Fibroblast of peridontal ligament (primary cell): ENCODE measurements around the gene XPC.
A peak's percentile ranks its signal among the peaks of the same experiment; 100 is the strongest.

ENCODE experiments used
- DNase-seq: peaks from one replicate; pipeline ENCODE4 v3.0.0-alpha.2; 2010; ENCODE audit errors: extremely low read depth

XPC gene

DNA sequence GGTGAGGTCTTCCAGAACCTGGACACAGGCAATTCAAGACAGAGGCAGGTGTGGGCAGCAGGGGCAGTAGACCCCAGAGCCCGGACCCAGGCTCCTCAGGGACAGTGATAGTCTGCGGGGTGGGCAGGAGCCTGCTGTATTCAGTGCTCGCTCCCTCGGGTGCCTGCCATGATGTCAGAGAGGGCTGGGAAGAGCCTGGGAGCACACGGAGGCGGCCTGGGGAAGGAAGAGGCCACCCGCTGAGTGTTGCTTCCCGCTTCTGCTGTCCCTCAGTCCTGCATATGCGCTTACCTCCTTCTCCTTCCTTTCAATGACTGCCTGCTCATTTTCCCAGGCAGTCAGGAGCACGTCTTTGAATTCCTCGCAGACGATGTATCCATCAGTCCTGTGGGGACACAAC lies 30.8 kb downstream of the XPC start:
- no peak for DNase-seq

GRCh38 chr3:14147066-14147435 lies 31.4 kb downstream of the XPC start:
- no peak for DNase-seq

- no peak for DNase-seq
Measured at GRCh38 chr3:14146381-14147065, 31.9 kb downstream of the XPC start.

GRCh38 chr3:14145670-14146380 lies 32.6 kb downstream of the XPC start:
- no peak for DNase-seq

- peak; percentile 42 for DNase-seq
Measured at GRCh38 chr3:14145236-14145635, 33.2 kb downstream of the XPC start.

DNA sequence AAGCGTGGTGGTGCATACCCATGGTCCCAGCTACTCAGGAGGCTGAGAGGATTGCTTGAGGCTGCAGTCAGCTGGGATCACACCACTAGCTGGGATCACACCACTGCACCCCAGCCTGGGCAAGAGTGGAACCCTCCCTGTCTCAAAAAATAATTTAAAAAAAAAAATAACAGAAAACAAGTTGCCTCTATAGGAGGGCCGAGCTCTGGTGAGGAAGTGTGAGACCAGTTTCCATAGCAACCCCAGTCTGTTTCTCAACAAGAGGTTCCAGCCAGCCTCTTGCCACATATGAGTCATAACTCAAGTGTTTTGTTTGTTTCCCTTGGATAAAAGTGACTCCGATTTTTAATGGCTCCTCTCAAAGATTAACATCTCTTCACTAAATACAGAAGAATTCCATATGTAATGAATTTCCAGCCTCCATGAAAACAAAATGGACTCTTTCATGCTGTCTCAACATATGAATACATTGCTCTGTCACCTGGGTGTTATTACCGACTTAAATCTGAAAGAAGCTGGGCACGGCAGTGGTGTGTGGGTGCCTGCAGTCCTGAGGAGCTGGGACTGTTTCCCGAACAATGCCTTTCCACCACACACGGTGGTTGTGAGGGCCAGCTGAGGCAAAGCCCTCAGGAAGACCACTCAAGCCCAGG lies 33.9 kb downstream of the XPC start:
- DNase-seq: peak; percentile 100

DNA sequence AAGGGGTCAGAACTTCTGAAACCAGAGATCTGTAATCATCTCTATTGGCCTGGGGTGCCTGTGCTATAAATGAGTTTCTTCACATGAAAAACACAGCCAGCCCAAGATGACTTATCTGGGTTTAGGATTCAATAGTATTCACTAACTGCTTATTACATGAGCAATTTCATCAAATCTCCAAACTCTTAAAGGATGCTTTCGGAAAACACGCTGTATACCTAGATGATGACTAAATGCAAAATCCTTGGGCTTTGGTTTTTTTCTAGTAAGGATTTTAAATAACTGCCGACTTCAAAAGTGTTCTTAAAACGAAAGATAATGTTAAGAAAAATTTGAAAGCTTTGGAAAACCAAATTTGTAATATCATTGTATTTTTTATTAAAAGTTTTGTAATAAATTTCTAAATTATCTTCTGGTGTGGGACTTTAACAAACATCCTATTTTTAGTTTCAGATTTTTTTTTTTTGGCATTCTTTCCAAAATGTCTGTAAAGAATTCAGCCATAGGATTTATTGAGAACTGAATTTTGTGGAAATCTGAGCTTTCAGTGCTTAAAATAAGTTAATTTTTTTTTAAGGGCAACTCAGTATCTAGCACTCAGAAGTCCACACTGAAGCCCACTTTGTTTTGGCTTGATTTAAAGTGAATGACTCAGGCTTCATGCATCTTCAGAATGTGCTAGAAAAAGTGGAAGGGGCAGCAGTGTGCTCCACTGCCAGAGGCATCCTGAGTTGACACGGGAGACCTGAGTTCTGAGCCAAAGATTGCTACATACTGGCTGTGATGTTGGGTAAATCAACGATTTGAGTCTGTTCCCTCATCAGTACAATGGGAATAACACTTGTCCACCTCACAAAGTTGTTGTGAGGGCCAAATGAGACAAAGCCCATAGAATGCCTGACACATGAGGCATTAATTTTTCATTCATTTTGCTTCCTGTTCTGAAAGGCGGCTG lies 34.9 kb downstream of the XPC start:
- peak; percentile 96 for DNase-seq

GRCh38 chr3:14142567-14143270 lies 35.7 kb downstream of the XPC start:
- DNase-seq: no peak

DNA sequence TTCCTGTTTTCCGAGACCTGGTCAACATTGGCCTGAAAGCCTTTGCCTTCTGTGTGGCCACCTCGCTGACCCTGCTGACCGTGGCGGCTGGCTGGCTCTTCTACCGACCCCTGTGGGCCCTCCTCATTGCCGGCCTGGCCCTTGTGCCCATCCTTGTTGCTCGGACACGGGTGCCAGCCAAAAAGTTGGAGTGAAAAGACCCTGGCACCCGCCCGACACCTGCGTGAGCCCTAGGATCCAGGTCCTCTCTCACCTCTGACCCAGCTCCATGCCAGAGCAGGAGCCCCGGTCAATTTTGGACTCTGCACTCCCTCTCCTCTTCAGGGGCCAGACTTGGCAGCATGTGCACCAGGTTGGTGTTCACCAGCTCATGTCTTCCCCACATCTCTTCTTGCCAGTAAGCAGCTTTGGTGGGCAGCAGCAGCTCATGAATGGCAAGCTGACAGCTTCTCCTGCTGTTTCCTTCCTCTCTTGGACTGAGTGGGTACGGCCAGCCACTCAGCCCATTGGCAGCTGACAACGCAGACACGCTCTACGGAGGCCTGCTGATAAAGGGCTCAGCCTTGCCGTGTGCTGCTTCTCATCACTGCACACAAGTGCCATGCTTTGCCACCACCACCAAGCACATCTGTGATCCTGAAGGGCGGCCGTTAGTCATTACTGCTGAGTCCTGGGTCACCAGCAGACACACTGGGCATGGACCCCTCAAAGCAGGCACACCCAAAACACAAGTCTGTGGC lies 36.6 kb downstream of the XPC start:
- DNase-seq: no peak

DNA sequence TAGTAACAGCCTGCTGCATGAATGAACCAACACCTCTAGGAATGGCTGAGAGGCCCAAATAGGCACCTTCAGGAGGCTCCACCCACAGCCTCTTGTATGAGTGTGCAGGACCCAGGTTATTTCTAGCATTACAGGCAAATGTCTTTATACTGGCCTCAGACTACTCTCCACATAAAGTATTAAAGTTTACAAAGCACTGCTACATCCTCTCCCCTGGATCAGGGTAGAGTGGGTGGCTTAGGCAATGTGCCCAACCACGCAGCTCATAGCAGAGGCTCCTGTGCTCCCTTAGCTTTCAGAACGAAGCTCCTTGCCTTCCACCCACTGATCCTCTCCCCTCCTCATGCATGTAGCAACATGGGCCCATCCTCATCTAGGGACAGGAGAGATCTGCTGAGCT lies 37.3 kb downstream of the XPC start:
- DNase-seq: no peak

DNA sequence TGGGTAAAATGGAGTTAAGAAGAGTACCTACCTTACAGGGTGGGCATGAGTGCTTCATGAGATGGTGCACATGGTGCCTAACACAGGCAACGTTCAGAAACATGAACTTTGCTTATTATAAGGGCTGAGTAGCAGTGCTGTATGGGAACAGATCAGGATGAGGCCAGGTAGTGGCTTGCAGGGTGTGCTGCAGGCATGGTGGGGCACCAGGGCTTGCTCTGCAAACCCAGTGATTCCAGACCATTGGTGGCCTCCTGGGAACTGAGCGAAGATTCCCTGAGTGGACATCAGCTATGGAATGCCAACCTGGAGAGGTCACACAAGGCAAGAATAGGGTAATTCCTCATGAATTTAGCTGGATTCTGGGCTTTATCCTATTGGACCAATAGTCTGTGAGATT lies 37.7 kb downstream of the XPC start:
- no peak for DNase-seq

- no peak for DNase-seq
Measured at GRCh38 chr3:14139771-14140170, 38.6 kb downstream of the XPC start.

DNA sequence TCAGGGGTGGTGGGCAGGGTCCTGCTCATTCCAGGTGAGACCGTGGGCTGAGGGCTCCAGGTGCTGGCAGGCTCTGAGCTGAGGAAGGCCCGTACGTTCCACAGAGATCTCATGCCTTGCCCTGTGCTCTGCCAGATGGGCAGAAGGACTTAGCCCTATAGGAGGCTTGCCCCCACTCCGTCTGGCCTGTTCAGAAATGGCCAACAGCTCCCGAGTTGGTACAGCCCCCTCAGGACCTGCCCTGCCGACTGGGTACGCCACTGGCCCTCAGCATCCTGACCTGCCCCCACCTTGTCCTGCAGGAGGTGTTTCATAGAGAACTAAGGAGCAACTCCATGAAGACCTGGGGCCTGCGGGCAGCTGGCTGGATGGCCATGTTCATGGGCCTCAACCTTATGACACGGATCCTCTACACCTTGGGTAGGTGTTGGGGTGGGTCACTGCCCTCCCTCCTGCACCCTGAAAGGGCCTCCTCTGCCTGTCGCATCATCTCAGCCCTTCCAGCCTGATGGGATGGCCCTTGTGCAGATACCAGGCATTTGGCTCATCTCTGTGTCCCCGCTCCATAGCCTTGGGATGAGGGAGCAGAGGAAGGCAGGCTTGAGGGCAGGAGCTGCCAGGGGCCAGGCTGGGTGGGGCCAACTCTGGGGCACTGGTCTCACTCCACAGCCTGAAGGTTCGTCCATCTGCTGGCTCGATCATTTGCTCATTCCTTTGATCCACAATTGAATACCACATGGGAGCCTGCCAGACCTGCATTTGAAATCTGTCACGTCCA lies 39.3 kb downstream of the XPC start:
- DNase-seq: no peak

DNA sequence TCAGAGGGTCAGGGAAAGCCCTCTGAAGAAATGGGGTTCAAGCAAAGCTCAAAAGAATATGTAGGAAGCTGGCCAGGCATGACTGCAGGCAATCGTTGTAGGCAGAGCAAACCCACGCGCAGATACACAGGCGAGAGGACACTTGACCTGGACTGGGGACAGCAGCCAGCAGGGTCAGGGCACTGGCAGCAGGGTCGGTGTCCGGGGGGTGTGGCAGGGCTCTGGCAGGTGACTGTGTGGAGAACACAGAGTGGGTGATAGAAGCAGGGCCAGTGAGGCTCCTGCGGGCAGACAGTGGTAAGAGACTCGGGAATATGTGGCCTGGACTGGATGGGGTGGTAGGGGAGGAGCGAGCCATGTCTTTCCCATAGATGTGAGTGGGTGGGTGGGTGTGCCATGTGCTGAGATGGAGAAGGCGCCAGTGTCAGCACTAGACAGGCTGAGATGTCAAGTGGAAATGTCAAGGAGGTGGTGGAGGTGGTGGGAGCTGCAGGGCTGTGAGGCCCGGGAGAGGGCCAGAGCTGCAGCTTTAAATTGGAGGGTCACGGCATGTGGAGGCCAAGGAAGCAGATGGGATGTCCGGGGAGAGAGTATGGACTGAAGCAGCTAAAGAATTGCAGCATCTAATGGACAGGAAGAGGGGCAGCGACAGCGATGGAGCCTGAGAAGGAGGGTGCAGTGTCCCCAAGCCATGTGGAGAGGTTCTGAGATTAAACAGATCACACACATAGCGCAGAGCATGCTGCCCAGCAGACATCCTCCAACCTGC lies 40.1 kb downstream of the XPC start:
- DNase-seq: no peak

GRCh38 chr3:14137445-14137844 lies 41.0 kb downstream of the XPC start:
- no peak for DNase-seq

GRCh38 chr3:14137004-14137403 lies 41.4 kb downstream of the XPC start:
- DNase-seq: no peak

DNA sequence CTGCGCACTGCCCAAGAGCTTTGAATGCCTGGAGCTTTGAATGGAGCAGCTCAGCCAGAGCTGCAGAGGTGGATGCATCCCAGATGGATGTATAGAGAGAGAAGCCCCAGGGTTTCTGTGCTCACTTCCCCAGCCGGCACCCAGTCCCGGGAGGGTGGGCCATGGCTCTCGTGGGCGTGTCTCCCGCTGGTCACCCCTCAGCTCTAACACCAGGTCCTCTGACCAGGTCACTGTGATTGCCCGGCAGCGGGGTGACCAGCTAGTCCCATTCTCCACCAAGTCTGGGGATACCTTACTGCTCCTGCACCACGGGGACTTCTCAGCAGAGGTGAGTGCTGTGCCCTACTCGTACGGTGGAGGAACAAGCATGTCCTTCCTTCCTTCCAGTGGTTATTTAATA lies 42.8 kb downstream of the XPC start:
- DNase-seq: no peak

- no peak for DNase-seq
Measured at GRCh38 chr3:14134291-14134690, 44.1 kb downstream of the XPC start.

- DNase-seq: no peak
Measured at GRCh38 chr3:14133876-14134275, 44.5 kb downstream of the XPC start.
